CD4-positive, alpha-beta T cell treated with Interleukin-4 for 4 hours (primary cell): ENCODE data around the gene RCBTB2.
"Not testable (repeated sequence)": the region's sequence is repeated elsewhere in the genome, so short reads cannot be mapped to it uniquely, and the experiment has no call there.

ENCODE experiments used
- DNase-seq: peaks from one replicate; pipeline ENCODE4 v3.0.0-alpha.2; 2020

The RCBTB2 gene

GRCh38 chr13:48492096-48492440 lies 40.8 kb downstream of the RCBTB2 start:
- no peak for DNase-seq

- DNase-seq: peak; percentile 36
Observed at GRCh38 chr13:48491423-48492095, 41.3 kb downstream of the RCBTB2 start.

- no peak for DNase-seq
Observed at GRCh38 chr13:48490241-48490640, 42.6 kb downstream of the RCBTB2 start.

GRCh38 chr13:48489666-48490065 lies 43.2 kb downstream of the RCBTB2 start:
- no peak for DNase-seq

- DNase-seq: no peak
Observed at GRCh38 chr13:48488995-48489394, 43.9 kb downstream of the RCBTB2 start.

GRCh38 chr13:48487968-48488367 lies 44.9 kb downstream of the RCBTB2 start:
- no peak for DNase-seq

GRCh38 chr13:48486836-48487235 lies 46.0 kb downstream of the RCBTB2 start:
- no peak for DNase-seq

GRCh38 chr13:48486362-48486761 lies 46.5 kb downstream of the RCBTB2 start:
- no peak for DNase-seq

- DNase-seq: no peak
Observed at GRCh38 chr13:48485432-48485831, 47.4 kb downstream of the RCBTB2 start.

- DNase-seq: no peak
Observed at GRCh38 chr13:48483575-48483974, 49.3 kb downstream of the RCBTB2 start.

GRCh38 chr13:48478391-48478790 lies 54.5 kb downstream of the RCBTB2 start:
- no peak for DNase-seq

- no peak for DNase-seq
Observed at GRCh38 chr13:48477191-48477855, 55.6 kb downstream of the RCBTB2 start.

- DNase-seq: no peak
Observed at GRCh38 chr13:48476686-48477085, 56.2 kb downstream of the RCBTB2 start.

- no peak for DNase-seq
Observed at GRCh38 chr13:48476215-48476614, 56.7 kb downstream of the RCBTB2 start.

- DNase-seq: no peak
Observed at GRCh38 chr13:48475230-48475629, 57.6 kb downstream of the RCBTB2 start.

GRCh38 chr13:48457578-48458242 lies 75.2 kb downstream of the RCBTB2 start:
- DNase-seq: no peak

- no peak for DNase-seq
Observed at GRCh38 chr13:48456546-48456945, 76.3 kb downstream of the RCBTB2 start.

- DNase-seq: not testable (repeated sequence)
Observed at GRCh38 chr13:48451196-48451595, 81.7 kb downstream of the RCBTB2 start.

GRCh38 chr13:48449656-48450055 lies 83.2 kb downstream of the RCBTB2 start:
- no peak for DNase-seq

- no peak for DNase-seq
Observed at GRCh38 chr13:48448959-48449614, 83.8 kb downstream of the RCBTB2 start.

GRCh38 chr13:48448285-48448958 lies 84.5 kb downstream of the RCBTB2 start:
- no peak for DNase-seq

GRCh38 chr13:48446464-48446863 lies 86.4 kb downstream of the RCBTB2 start:
- DNase-seq: no peak
